H1 (cell line): ENCODE measurements around the gene NAPG.

Source experiments
- CTCF ChIP-seq, 3 experiments: IDR thresholded peaks; 1 replicate in 2 of 3; 2 replicates in 1 of 3; pipeline versions ENCODE4 v1.5.1 to v1.6.1; 2011; ENCODE audit warnings: low read length in 3 of 3, mild to moderate bottlenecking in 3 of 3, inconsistent platforms in 2 of 3, low read depth in 1 of 3, moderate library complexity in 1 of 3; ENCODE audit not compliant: insufficient read depth in 1 of 3; ENCODE audit errors: control extremely low read depth in 1 of 3
- EP300 ChIP-seq, 2 experiments: IDR thresholded peaks; 1 replicate in 1 of 2; 2 replicates in 1 of 2; pipeline ENCODE4 v1.6.1; 2011 to 2012; ENCODE audit warnings: low read depth in 2 of 2, low read length in 2 of 2, mild to moderate bottlenecking in 2 of 2, borderline replicate concordance in 1 of 2, inconsistent platforms in 1 of 2, moderate library complexity in 1 of 2
- JUND ChIP-seq: IDR thresholded peaks from 2 replicates; pipeline ENCODE4 v1.6.1; 2011; ENCODE audit warnings: mild to moderate bottlenecking, improper control_type of control experiment, low read length
- POLR2A ChIP-seq, 2 experiments: IDR thresholded peaks; 1 replicate in 1 of 2; 2 replicates in 1 of 2; pipeline ENCODE4 v1.6.1; 2011; ENCODE audit warnings: low read depth in 2 of 2, low read length in 2 of 2, mild to moderate bottlenecking in 2 of 2; ENCODE audit errors: control extremely low read depth in 1 of 2
- SIN3A ChIP-seq, 2 experiments: IDR thresholded peaks in 1 of 2; conservative IDR thresholded peaks in 1 of 2; 2 replicates each; pipeline ENCODE4 v1.6.1; 2011 to 2012; ENCODE audit warnings: low read length in 2 of 2, improper control_type of control experiment in 1 of 2, low read depth in 1 of 2, mild to moderate bottlenecking in 1 of 2

GRCh38 chr18:10504723-10505122 lies 21.1 kb upstream of the NAPG start:
- no peak for TF ChIP-seq EP300 (IDR thresholded peaks at IDR 0.05; ENCODE audit: borderline replicate concordance in 1 of 2, low read depth in 2 of 2, low read length in 2 of 2)
- no peak for TF ChIP-seq CTCF (IDR thresholded peaks at IDR 0.05; ENCODE audit: control extremely low read depth in 1 of 3, insufficient read depth in 1 of 3, low read depth in 1 of 3, low read length in 3 of 3)
- TF ChIP-seq POLR2A (IDR thresholded peaks at IDR 0.05; ENCODE audit: control extremely low read depth in 1 of 2, low read depth in 2 of 2, low read length in 2 of 2), result no peak
- no peak for TF ChIP-seq JUND
- TF ChIP-seq SIN3A (conservative IDR thresholded peaks at IDR 0.05 in 1 of 2, IDR thresholded peaks at IDR 0.05 in 1 of 2; ENCODE audit: low read depth in 1 of 2, low read length in 2 of 2), result no peak
